Naive thymus-derived CD4-positive, alpha-beta T cell (primary cell): ENCODE results near the gene EIF5. TPM values are rescaled to one million over a fixed set of nuclear protein-coding genes. Genes with fewer than 3 reads are reported as not detected.

Source experiments
- ATAC-seq: fragments of 150-1000 bp; cut with Tn5 transposase; 2 replicates; pipeline ENCODE4 v1.10.0; 2021; ENCODE audit warnings: mild to moderate bottlenecking, moderate library complexity
- CTCF ChIA-PET: fragments of 350-600 bp; sonication (Branson Sonifier 250); formaldehyde crosslinking; loops from one replicate; lab custom pipeline; 2021; ENCODE audit warnings: antibody characterized with exemption; lab: Charles Lee
- POLR2A ChIA-PET: fragments of 350-600 bp; sonication (Branson Sonifier 250); formaldehyde crosslinking; loops from one replicate; lab custom pipeline; 2021; ENCODE audit warnings: antibody characterized with exemption, inconsistent platforms; lab: Charles Lee
- DNase-seq, 9 donors: peaks; one replicate each; pipeline versions ENCODE4 v3.0.0 to v3.0.0-alpha.2; 2020 to 2022; ENCODE audit warnings: mixed read lengths in 1 of 9
- H3K27ac ChIP-seq: one replicate; pipeline ENCODE4 v1.7.0; 2013; ENCODE audit warnings: mild to moderate bottlenecking, low read depth, low read length, moderate library complexity
- H3K27me3 ChIP-seq, 2 donors: one replicate each; pipeline ENCODE4 v1.7.0; 2013; ENCODE audit warnings: low read length in 2 of 2, mild to moderate bottlenecking in 2 of 2, moderate library complexity in 2 of 2; ENCODE audit not compliant: control insufficient read depth in 2 of 2, insufficient read depth in 2 of 2
- H3K36me3 ChIP-seq, 3 experiments: 1 replicate in 2 of 3; 2 replicates in 1 of 3; pipeline ENCODE4 v1.7.0; 2013; ENCODE audit warnings: low read length in 3 of 3, mild to moderate bottlenecking in 3 of 3, moderate library complexity in 1 of 3; ENCODE audit not compliant: insufficient read depth in 3 of 3, control insufficient read depth in 2 of 3
- H3K4me1 ChIP-seq, 2 donors: one replicate each; pipeline ENCODE4 v1.7.0; 2013; ENCODE audit warnings: low read length in 2 of 2, mild to moderate bottlenecking in 2 of 2, moderate library complexity in 1 of 2; ENCODE audit not compliant: control insufficient read depth in 2 of 2, insufficient read depth in 2 of 2
- H3K4me3 ChIP-seq: 2 replicates; pipeline ENCODE4 v1.7.0; 2013; ENCODE audit warnings: mild to moderate bottlenecking, low read length
- H3K9me3 ChIP-seq, 3 experiments: 1 replicate in 2 of 3; 2 replicates in 1 of 3; pipeline ENCODE4 v1.7.0; 2013; ENCODE audit warnings: low read length in 3 of 3; ENCODE audit not compliant: control insufficient read depth in 2 of 3
- H3K27ac Mint-ChIP-seq, 9 donors: one replicate each; pipeline ENCODE4 v1.8.0; 2020 to 2022; ENCODE audit warnings: mixed read lengths in 9 of 9, mild to moderate bottlenecking in 8 of 9, moderate library complexity in 5 of 9, inconsistent platforms in 2 of 9
- H3K27me3 Mint-ChIP-seq, 5 donors: one replicate each; pipeline ENCODE4 v1.8.0; 2021 to 2022; ENCODE audit warnings: mixed read lengths in 5 of 5, mild to moderate bottlenecking in 1 of 5
- H3K36me3 Mint-ChIP-seq, 5 donors: one replicate each; pipeline ENCODE4 v1.8.0; 2020 to 2022; ENCODE audit warnings: mixed read lengths in 5 of 5, mild to moderate bottlenecking in 3 of 5, inconsistent platforms in 1 of 5
- H3K4me1 Mint-ChIP-seq, 7 donors: one replicate each; pipeline ENCODE4 v1.8.0; 2020 to 2022; ENCODE audit warnings: mixed read lengths in 7 of 7, mild to moderate bottlenecking in 3 of 7, inconsistent platforms in 1 of 7
- H3K4me3 Mint-ChIP-seq, 10 donors: one replicate each; pipeline ENCODE4 v1.8.0; 2020 to 2022; ENCODE audit warnings: mild to moderate bottlenecking in 10 of 10, mixed read lengths in 10 of 10, moderate library complexity in 6 of 10, inconsistent platforms in 2 of 10
- H3K9me3 Mint-ChIP-seq, 11 donors: one replicate each; pipeline ENCODE4 v1.8.0; 2020 to 2022; ENCODE audit warnings: mixed read lengths in 11 of 11, mild to moderate bottlenecking in 4 of 11, inconsistent platforms in 1 of 11, moderate library complexity in 1 of 11
- intact Hi-C, 2 donors: fragments of 100-400 bp; cut with micrococcal nuclease; formaldehyde crosslinking; loops; one replicate each; pipeline ENCODE4 v1.15.1; 2023
- polyA plus RNA-seq, 2 donors: library from polyadenylated mRNA; unstranded; fragments of 300-500 nt; fragmentation: Illumina TruSeq; gene quantifications; one replicate each; pipeline ENCODE4 v1.2.3, GENCODE V29; 2021
- total RNA-seq, 6 experiments: library from RNA in 5 of 6; stranded (reverse) in 5 of 6; gene quantifications; 1 replicate in 5 of 6; 2 replicates in 1 of 6; pipeline ENCODE4 v1.2.3 and lab custom pipeline; 2021 to 2026

The EIF5 gene
- total and polyA plus RNA-seq, 7 experiments from 2014 or later, result 182 to 716 (median 322) TPM

DNA sequence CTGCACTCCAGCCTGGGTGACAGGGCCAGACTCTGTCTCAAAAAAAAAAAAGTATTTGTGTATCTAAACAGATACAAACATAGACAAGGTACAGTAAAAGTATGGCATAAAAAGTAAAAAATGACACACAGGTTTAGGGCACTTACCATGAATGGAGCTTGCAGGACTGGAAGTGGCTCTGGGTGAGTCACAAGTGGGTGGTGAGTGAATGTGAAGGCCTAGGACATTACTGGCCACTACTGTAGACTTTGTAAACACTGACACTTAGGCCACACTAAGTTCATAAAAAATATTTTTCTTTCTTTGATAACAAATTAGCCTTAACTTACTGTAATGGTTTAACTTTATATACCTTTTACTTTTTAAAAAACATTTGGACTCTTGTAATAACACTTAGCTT lies 38.0 kb upstream of the EIF5 start:
- CTCF ChIA-PET, result no interaction called here
- intact Hi-C loops, result loop anchor here in 1 of 2 donors (10.0 kb wide), 1 partner anchor 601 kb away; no protein-coding TSS in a partner anchor

DNA sequence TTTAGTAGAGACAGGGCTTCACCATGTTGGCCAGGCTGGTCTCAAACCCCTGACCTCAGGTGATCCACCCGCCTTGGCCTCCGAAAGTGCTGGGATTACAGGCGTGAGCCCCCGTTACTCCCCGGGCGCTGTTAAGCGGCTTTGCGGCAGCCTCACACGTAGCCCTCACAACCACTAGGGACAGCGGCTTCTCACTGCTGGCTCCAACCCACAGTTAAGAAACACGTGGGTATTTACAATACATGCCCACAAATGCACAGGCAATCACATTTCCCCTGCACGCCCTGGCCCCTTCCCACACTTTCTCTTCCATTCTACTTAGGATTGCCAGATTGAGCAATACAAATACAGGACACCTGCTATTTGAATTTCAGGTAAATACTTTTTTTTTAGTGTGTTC lies 37.0 kb upstream of the EIF5 start:
- H3K36me3 Mint-ChIP-seq, result no peaks in the 10 kb centered on the region
- intact Hi-C loops, result loop anchor here in 1 of 2 donors (10.0 kb wide), 1 partner anchor 602 kb away; no protein-coding TSS in a partner anchor
- H3K27ac ChIP-seq, result no peak overlapping the region
- no peak overlapping the region for H3K4me3 ChIP-seq
- H3K4me3 Mint-ChIP-seq, result no peak overlapping the region
- DNase-seq (no peak), ATAC-seq (no peak)
- H3K9me3 ChIP-seq, result no peaks in the 10 kb centered on the region
- no peak overlapping the region for H3K27ac Mint-ChIP-seq
- no peaks in the 10 kb centered on the region for H3K9me3 Mint-ChIP-seq
- no peaks in the 10 kb centered on the region for H3K4me1 ChIP-seq
- ChIA-PET CTCF (no interaction called here), POLR2A (no interaction called here)
- no peaks in the 10 kb centered on the region for H3K27me3 ChIP-seq
- H3K4me1 Mint-ChIP-seq, result peaks cover 0 to 7% (median 0%) of the 10 kb centered on the region in 7 donors
- H3K27me3 Mint-ChIP-seq, result peaks cover 7 to 16% (median 9%) of the 10 kb centered on the region in 5 donors
- no peaks in the 10 kb centered on the region for H3K36me3 ChIP-seq

More for the DNA sequence above, 38.0 kb upstream of the EIF5 start:
- H3K27ac ChIP-seq, result no peak overlapping the region
- Mint-ChIP-seq H3K4me1 (peaks cover 0 to 7% (median 0%) of the 10 kb centered on the region in 7 donors), H3K27me3 (peaks cover 7 to 19% (median 10%) of the 10 kb centered on the region in 5 donors), H3K36me3 (no peaks in the 10 kb centered on the region), H3K4me3 (no peak overlapping the region), H3K27ac (no peak overlapping the region), H3K9me3 (no peaks in the 10 kb centered on the region)
- H3K27me3 ChIP-seq, result no peaks in the 10 kb centered on the region
- POLR2A ChIA-PET, result no interaction called here
- no peaks in the 10 kb centered on the region for H3K4me1 ChIP-seq
- H3K4me3 ChIP-seq, result no peak overlapping the region
- DNase-seq, result no peak
- H3K36me3 ChIP-seq, result no peaks in the 10 kb centered on the region
- no peaks in the 10 kb centered on the region for H3K9me3 ChIP-seq
- no peak for ATAC-seq

DNA sequence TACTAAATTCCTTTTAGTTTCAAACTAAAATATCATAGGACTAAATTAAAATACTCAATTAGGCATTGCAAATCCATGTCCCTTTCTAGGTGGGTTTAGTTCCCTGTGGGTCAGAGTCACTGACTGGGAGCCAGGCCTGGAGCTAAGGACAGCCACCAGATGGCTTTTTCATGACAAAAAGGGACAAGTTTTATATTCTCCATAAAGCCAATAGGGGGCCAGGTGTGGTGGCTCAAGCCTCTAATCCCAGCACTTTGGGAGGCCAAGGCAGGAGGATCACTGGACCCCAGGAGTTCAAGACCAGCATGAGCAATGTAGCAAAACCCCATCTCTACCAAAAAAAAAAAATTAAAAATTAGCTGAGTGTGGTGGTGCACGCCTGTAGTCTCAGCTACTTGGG lies 35.4 kb upstream of the EIF5 start:
- DNase-seq (no peak), ATAC-seq (no peak)
- no peak overlapping the region for H3K27ac Mint-ChIP-seq
- H3K9me3 Mint-ChIP-seq, result no peaks in the 10 kb centered on the region
- POLR2A ChIA-PET, result no interaction called here
- intact Hi-C loops, result loop anchor here in 1 of 2 donors (10.0 kb wide), 1 partner anchor 604 kb away; no protein-coding TSS in a partner anchor
- no peaks in the 10 kb centered on the region for H3K27me3 ChIP-seq
- H3K4me3 Mint-ChIP-seq, result no peak overlapping the region
- H3K36me3 Mint-ChIP-seq, result no peaks in the 10 kb centered on the region
- H3K27ac ChIP-seq, result no peak overlapping the region
- peaks cover 0 to 13% (median 5%) of the 10 kb centered on the region in 5 donors for H3K27me3 Mint-ChIP-seq
- no peaks in the 10 kb centered on the region for H3K4me1 Mint-ChIP-seq
- CTCF ChIA-PET, result no interaction called here
- H3K36me3 ChIP-seq, result no peaks in the 10 kb centered on the region
- H3K4me1 ChIP-seq, result no peaks in the 10 kb centered on the region
- H3K4me3 ChIP-seq, result no peak overlapping the region
- H3K9me3 ChIP-seq, result no peaks in the 10 kb centered on the region

DNA sequence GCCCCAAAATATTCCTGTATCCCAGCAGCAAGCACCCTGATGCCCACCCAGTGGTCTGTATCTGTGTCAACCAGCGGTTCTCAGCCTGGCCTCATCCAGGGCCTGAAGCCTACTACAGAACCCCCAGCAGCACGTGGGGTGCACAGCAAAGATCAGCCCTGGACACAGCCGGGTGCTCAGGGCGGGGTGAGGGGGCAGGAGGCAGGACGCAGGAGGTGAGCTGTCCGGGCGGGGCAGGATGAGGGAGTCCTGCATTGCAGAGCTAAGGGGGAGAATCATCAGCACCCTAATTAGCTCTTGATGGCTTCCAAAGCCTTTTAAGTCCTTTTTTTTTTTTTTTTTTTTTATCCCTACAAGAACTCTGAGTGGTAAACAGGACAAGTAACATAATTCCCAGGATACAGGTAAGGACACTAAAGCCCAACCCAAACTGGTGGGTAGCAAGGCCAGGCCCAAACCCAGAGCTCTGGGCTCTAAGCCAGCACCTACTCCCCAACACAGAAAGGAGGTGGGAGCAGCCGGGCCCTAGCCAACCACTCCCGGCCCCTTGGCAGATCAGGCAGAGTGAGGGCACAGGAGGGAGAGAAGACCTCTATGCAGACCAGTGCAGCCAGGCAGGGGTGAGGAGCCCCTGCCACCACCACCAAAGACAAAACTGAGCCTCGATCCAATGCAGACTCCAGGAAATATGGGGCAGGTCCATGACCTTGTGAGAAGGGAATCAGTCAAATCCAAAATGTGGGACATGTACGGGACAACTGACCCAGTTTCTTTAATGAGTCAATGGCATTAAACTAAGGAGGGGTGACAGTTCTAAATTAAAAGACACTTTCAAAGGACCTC lies 32.3 kb upstream of the EIF5 start:
- no peak for ATAC-seq
- H3K4me3 ChIP-seq, result no peak overlapping the region
- H3K9me3 ChIP-seq, result no peaks in the 10 kb centered on the region
- H3K36me3 ChIP-seq, result no peaks in the 10 kb centered on the region
- no peak overlapping the region for H3K27ac ChIP-seq
- peaks cover 0 to 25% (median 10%) of the 10 kb centered on the region in 5 donors for H3K27me3 Mint-ChIP-seq
- ChIA-PET POLR2A (no interaction called here), CTCF (no interaction called here)
- H3K9me3 Mint-ChIP-seq, result peaks cover 0 to 2% (median 0%) of the 10 kb centered on the region in 11 donors
- no peaks in the 10 kb centered on the region for H3K36me3 Mint-ChIP-seq
- H3K27ac Mint-ChIP-seq, result no peak overlapping the region
- intact Hi-C loops, result no loop called here
- no peaks in the 10 kb centered on the region for H3K4me1 Mint-ChIP-seq
- no peak for DNase-seq
- H3K27me3 ChIP-seq, result no peaks in the 10 kb centered on the region
- no peaks in the 10 kb centered on the region for H3K4me1 ChIP-seq
- no peak overlapping the region for H3K4me3 Mint-ChIP-seq

DNA sequence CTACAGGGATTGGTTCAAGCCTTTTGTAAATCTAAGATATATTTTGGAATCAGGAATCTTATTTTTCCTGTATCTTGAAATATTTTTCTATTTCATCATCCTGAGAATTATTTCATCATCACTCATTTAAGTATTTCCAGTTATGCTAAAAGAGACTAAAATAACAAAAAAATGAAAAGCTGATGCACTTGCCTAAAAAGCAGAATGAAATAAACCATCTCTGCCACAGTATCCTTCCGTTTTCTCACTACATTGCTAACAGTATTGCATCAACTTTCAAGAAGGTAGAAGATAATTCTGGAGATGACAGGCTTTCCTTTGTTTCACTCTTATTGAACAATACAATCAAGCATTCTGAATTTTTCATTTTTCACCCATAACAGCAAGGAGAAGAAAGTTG lies 31.1 kb upstream of the EIF5 start:
- DNase-seq (no peak), ATAC-seq (no peak)
- CTCF ChIA-PET, result no interaction called here
- H3K27me3 ChIP-seq, result no peaks in the 10 kb centered on the region
- H3K36me3 ChIP-seq, result no peaks in the 10 kb centered on the region
- Mint-ChIP-seq H3K4me1 (no peaks in the 10 kb centered on the region), H3K27ac (no peak overlapping the region), H3K4me3 (no peak overlapping the region), H3K9me3 (peaks cover 0 to 2% (median 0%) of the 10 kb centered on the region in 11 donors), H3K27me3 (peaks cover 0 to 31% (median 10%) of the 10 kb centered on the region in 5 donors), H3K36me3 (no peaks in the 10 kb centered on the region)
- POLR2A ChIA-PET, result no interaction called here
- no peak overlapping the region for H3K27ac ChIP-seq
- H3K4me1 ChIP-seq, result no peaks in the 10 kb centered on the region
- intact Hi-C loops, result no loop called here
- H3K9me3 ChIP-seq, result no peaks in the 10 kb centered on the region
- no peak overlapping the region for H3K4me3 ChIP-seq

DNA sequence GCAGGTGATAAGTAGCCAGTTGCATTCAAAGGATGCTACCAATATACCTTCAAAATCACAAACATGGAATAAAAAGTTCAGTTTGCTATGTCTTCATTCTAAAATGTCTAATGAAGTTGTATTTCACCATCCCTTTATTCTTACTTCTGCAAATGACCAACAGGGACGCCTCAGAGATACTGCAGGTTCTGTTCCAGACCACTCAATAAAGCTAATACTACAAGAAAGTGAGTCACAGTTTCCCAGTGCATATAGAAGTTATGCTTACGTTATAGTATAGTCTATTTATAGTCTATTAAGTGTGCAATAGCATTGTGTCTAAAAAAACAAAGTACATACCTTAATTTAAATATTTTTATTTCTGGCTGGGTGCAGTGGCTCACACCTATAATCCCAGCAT lies 29.3 kb upstream of the EIF5 start:
- Mint-ChIP-seq H3K27ac (no peak overlapping the region), H3K4me1 (no peaks in the 10 kb centered on the region), H3K27me3 (peaks cover 0 to 33% (median 10%) of the 10 kb centered on the region in 5 donors), H3K4me3 (no peak overlapping the region), H3K9me3 (peaks cover 0 to 2% (median 0%) of the 10 kb centered on the region in 11 donors), H3K36me3 (no peaks in the 10 kb centered on the region)
- ATAC-seq (no peak), DNase-seq (no peak)
- H3K27me3 ChIP-seq, result no peaks in the 10 kb centered on the region
- POLR2A ChIA-PET, result no interaction called here
- no peak overlapping the region for H3K4me3 ChIP-seq
- no peaks in the 10 kb centered on the region for H3K4me1 ChIP-seq
- intact Hi-C loops, result no loop called here
- no peak overlapping the region for H3K27ac ChIP-seq
- CTCF ChIA-PET, result no interaction called here
- H3K9me3 ChIP-seq, result no peaks in the 10 kb centered on the region
- H3K36me3 ChIP-seq, result no peaks in the 10 kb centered on the region
